ENCODE measurements around the gene PRKN.

DNA sequence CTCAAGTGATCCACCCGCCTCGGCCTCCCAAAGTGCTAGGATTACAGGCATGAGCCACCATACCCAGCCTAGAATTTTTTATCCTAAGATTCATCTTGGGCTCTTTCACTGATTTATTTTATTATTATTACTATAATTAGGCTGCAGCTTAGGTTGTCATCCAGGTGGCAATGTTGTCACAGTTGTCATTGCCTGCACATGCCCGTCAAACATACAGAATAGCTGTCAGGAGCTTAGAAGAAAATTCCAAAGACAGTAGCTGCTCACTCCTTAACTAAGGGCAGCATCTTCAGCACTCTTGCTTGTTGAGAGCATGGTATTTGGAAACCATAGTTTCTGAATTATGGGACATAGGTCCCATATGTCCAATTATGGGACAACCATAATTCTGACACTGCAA is 1118.8 kb downstream of the PRKN start:
- TF ChIP-seq CTCF (IDR thresholded peaks at IDR 0.05) (no peak), POLR2A (IDR thresholded peaks at IDR 0.05) (no peak)
